Spleen (tissue), 11 donors: ENCODE data around the gene TMEM134. TPM values are rescaled to one million over a fixed set of nuclear protein-coding genes. Genes with fewer than 3 reads are reported as not detected.

ENCODE experiments used
- DNase-seq: peaks from one replicate; pipeline ENCODE4 v3.0.0-alpha.2; 2020
- H3K27ac ChIP-seq, 8 donors: fragments of 200-600 bp; sonication (generic) in 7 of 8; 1 replicate in 4 of 8; 2 replicates in 4 of 8; pipeline versions ENCODE4 v1.5.0 to v1.8.0; 2016 to 2021; ENCODE audit warnings: inconsistent platforms in 4 of 8, mild to moderate bottlenecking in 4 of 8, moderate library complexity in 1 of 8
- H3K27me3 ChIP-seq, 7 donors: fragments of 200-600 bp; sonication (generic) in 6 of 7; replicated peaks in 1 of 7; 1 replicate in 4 of 7; 2 replicates in 3 of 7; pipeline versions ENCODE4 v1.5.0 to v1.8.0; 2016 to 2021; ENCODE audit warnings: inconsistent platforms in 3 of 7, mild to moderate bottlenecking in 1 of 7
- H3K36me3 ChIP-seq, 6 donors: fragments of 200-600 bp; sonication (generic) in 5 of 6; 1 replicate in 4 of 6; 2 replicates in 2 of 6; pipeline versions ENCODE4 v1.5.0 to v1.8.0; 2016 to 2021; ENCODE audit warnings: inconsistent platforms in 2 of 6
- H3K4me1 ChIP-seq, 6 donors: fragments of 200-600 bp; sonication (generic) in 5 of 6; 1 replicate in 3 of 6; 2 replicates in 3 of 6; pipeline versions ENCODE4 v1.5.0 to v1.8.0; 2016 to 2021; ENCODE audit warnings: inconsistent platforms in 3 of 6
- H3K4me3 ChIP-seq, 8 donors: fragments of 200-600 bp; sonication (generic) in 7 of 8; 1 replicate in 4 of 8; 2 replicates in 4 of 8; pipeline versions ENCODE4 v1.5.0 to v1.8.0; 2016 to 2021; ENCODE audit warnings: inconsistent platforms in 4 of 8, mild to moderate bottlenecking in 4 of 8, moderate library complexity in 2 of 8
- H3K9me3 ChIP-seq, 8 donors: fragments of 200-600 bp; sonication (generic) in 7 of 8; 1 replicate in 4 of 8; 2 replicates in 4 of 8; pipeline versions ENCODE4 v1.5.0 to v1.8.0; 2016 to 2021; ENCODE audit warnings: inconsistent platforms in 4 of 8
- POLR2A ChIP-seq, 3 donors: fragments of 450-650 bp; IDR thresholded peaks; one replicate each; pipeline ENCODE4 v1.5.1; 2017; ENCODE audit warnings: antibody characterized with exemption in 3 of 3, mild to moderate bottlenecking in 1 of 3
- POLR2AphosphoS5 ChIP-seq, 3 donors: sonication (generic); formaldehyde crosslinking; IDR thresholded peaks; one replicate each; pipeline ENCODE4 v1.5.1; 2017; ENCODE audit warnings: antibody characterized with exemption in 3 of 3
- WGBS, 5 donors: extraction: QIAGEN DNeasy Blood & Tissue Kit in 3 of 5; methylation state at CpG; one replicate each; pipeline versions ENCODE4 v1.1.5 to v1.1.7; 2013 to 2018; 5-methylcytosine and 5-hydroxymethylcytosine counted together
- intact Hi-C: fragments of 100-400 bp; cut with DNase I; formaldehyde crosslinking; loops from one replicate; pipeline ENCODE4 v1.15.0; 2023; ENCODE audit warnings: low total_unique reads
- polyA plus RNA-seq, 3 donors: library from polyadenylated mRNA; stranded (reverse); fragments of 200-250 nt; gene quantifications; one replicate each; pipeline ENCODE4 v1.2.1, GENCODE V29; 2013
- total RNA-seq, 7 donors: library from RNA; depleted of rRNA in 3 of 7; stranded (reverse); fragments of >200 nt in 3 of 7; fragmentation: NEBNext Ultra II Directional in 4 of 7; extraction: Animal tissue kit (Norgen Biotek cat#: 25700) in 4 of 7; gene quantifications; one replicate each; pipeline versions ENCODE4 v1.1.0 to v1.2.1, GENCODE V29; 2016 to 2021
- TF ChIP-seq, protein P1 (sequence below), 11 experiments: fragments of 200-600 bp in 7 of 11; fragments of 450-650 bp in 4 of 11; sonication (generic) in 4 of 11; IDR thresholded peaks in 8 of 11; conservative IDR thresholded peaks in 3 of 11; 1 replicate in 7 of 11; 2 replicates in 4 of 11; pipeline versions ENCODE4 v1.4.0 to v1.8.0; 2016 to 2021; ENCODE audit warnings: antibody characterized with exemption in 11 of 11, inconsistent platforms in 4 of 11, mild to moderate bottlenecking in 1 of 11
- donor health status: healthy with polysubstance abuse.
- donor health status: DM: no; HTN: no; CAD: no; lungs with moderate emphysema.
- donor health status: DM: no; HTN: no; CAD: no.
- donor health status: Bipolar disorder and iron deficiency.
- donor health status: healthy.
- donor health status: DM: no; HTN: no; CAD: no.
- donor health status: DM: yes; HTN: yes; CAD: no.

TMEM134 gene
- total and polyA plus RNA-seq, 10 donors, result 48.5 to 192 (median 94.8) TPM

DNA sequence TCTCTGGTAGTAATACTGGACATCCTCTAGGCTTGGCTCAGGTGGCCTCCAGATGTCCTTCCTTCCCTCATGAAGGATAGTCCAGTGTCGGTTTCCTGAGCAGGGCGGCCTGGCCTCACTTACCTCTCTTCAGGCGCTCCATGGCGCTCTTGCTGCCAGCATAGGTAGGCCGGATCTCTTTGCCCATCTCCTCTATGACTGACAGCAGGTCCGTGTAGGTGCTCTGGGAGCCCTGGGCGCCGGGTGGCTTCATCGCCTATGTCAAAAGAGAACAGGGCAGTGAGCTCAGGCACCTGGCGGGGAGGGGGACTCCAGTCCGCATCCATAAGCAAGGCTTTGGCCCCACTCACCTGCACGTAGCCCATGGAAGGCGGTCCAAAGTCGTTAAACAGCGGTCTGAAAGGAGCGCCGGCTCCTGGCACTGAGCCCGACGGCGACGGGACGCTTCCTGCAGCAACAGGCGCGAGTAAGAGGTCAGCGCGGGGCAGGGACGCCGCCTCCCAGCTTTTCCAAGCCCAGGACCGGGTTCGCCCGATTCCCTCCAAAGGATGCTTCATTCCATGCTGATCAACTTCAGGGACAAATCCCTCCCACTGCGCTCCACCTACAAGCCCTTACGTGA is 38.3 kb upstream of the TMEM134 start:
- WGBS, 5 donors, result 29 to 44% (median 32%) methylated on average over 27 to 33 of the region's 33 CpGs
- Histone ChIP-seq H3K27me3 (peaks cover 0 to 29% (median 0%) of the 10 kb centered on the region in 7 donors), H3K4me1 (peaks cover 32 to 65% (median 56%) of the 10 kb centered on the region in 6 donors), H3K36me3 (peaks cover 0 to 22% (median 3%) of the 10 kb centered on the region in 6 donors), H3K27ac (peak overlapping the region; percentile 97 to 100 (median 98)), H3K9me3 (no peaks in the 10 kb centered on the region), H3K4me3 (peak overlapping the region; percentile 63 to 97 (median 86))
- intact Hi-C loops, result loop anchor here (5.0 kb wide), 1 partner anchor 110 kb away; no protein-coding TSS in a partner anchor
- no peak for TF ChIP-seq POLR2A (IDR thresholded peaks at IDR 0.05)
- TF ChIP-seq POLR2AphosphoS5 (IDR thresholded peaks at IDR 0.05), result no peak
- TF ChIP-seq, protein P1, sequence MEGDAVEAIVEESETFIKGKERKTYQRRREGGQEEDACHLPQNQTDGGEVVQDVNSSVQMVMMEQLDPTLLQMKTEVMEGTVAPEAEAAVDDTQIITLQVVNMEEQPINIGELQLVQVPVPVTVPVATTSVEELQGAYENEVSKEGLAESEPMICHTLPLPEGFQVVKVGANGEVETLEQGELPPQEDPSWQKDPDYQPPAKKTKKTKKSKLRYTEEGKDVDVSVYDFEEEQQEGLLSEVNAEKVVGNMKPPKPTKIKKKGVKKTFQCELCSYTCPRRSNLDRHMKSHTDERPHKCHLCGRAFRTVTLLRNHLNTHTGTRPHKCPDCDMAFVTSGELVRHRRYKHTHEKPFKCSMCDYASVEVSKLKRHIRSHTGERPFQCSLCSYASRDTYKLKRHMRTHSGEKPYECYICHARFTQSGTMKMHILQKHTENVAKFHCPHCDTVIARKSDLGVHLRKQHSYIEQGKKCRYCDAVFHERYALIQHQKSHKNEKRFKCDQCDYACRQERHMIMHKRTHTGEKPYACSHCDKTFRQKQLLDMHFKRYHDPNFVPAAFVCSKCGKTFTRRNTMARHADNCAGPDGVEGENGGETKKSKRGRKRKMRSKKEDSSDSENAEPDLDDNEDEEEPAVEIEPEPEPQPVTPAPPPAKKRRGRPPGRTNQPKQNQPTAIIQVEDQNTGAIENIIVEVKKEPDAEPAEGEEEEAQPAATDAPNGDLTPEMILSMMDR (IDR thresholded peaks at IDR 0.05 in 8 of 11, conservative IDR thresholded peaks at IDR 0.05 in 3 of 11), result no peak
- DNase-seq, result no peak

DNA sequence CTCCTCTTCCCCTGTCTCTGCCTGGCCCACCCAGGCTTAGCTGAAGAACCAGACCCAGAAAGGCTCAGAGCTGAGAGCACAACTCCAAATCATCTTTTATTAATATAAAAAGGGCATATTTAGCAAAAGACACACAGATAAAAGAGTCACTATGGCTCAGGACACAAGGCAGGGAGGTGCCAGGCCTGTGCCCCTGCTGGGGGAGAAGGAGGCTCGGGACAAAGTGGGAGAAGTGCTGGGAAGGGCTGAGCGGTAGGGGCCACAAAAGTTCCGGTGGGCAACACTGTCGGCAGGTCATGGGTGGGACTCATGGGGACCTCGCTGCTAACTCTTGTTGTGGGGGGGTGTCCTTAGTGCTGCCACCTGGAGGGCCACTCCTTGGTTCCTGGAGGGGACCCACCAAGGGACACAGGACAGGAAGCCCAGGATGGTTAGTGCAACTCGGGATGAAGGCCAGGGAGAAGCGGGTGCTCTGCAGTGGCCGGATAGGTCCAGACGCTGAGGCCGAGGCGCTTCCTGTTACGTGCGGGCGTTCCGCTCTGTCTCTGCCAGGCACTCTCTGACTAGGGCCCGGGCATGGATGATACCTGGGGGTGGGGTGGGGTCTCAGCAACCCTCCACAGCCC is 37.5 kb upstream of the TMEM134 start:
- Histone ChIP-seq H3K27me3 (peaks cover 0 to 23% (median 0%) of the 10 kb centered on the region in 7 donors), H3K36me3 (peaks cover 0 to 30% (median 12%) of the 10 kb centered on the region in 6 donors), H3K27ac (peak overlapping the region; percentile 75 to 99 (median 98)), H3K4me3 (peak overlapping the region in 6 of 8 donors; percentile 67 to 97 (median 86)), H3K9me3 (no peaks in the 10 kb centered on the region), H3K4me1 (peaks cover 32 to 72% (median 57%) of the 10 kb centered on the region in 6 donors)
- 68 to 89% (median 84%) methylated on average over 16 of the region's 16 CpGs for WGBS, 5 donors
- TF ChIP-seq POLR2A (IDR thresholded peaks at IDR 0.05) (no peak), POLR2AphosphoS5 (IDR thresholded peaks at IDR 0.05) (no peak)
- TF ChIP-seq, protein P1 (IDR thresholded peaks at IDR 0.05 in 8 of 11, conservative IDR thresholded peaks at IDR 0.05 in 3 of 11), result peak in 6 of 11 experiments; percentile 8 to 71 (median 47)
- intact Hi-C loops, result loop anchor here (5.0 kb wide), 1 partner anchor 109 kb away; no protein-coding TSS in a partner anchor
- no peak for DNase-seq

GRCh38 chr11:67505605-67506396 is 36.8 kb upstream of the TMEM134 start:
- H3K4me1 ChIP-seq, result peaks cover 32 to 80% (median 60%) of the 10 kb centered on the region in 6 donors
- H3K27me3 ChIP-seq, result peaks cover 0 to 23% (median 0%) of the 10 kb centered on the region in 7 donors
- H3K4me3 ChIP-seq, result peak overlapping the region; percentile 67 to 97 (median 87)
- peaks cover 0 to 38% (median 16%) of the 10 kb centered on the region in 6 donors for H3K36me3 ChIP-seq
- peak; percentile 84 to 92 (median 85) for TF ChIP-seq POLR2AphosphoS5 (IDR thresholded peaks at IDR 0.05)
- TF ChIP-seq POLR2A (IDR thresholded peaks at IDR 0.05), result no peak
- TF ChIP-seq, protein P1 (IDR thresholded peaks at IDR 0.05 in 8 of 11, conservative IDR thresholded peaks at IDR 0.05 in 3 of 11), result peak; percentile 96 to 99 (median 97)
- 0 to 14% (median 9%) methylated on average over 7 to 17 of the region's 17 CpGs for WGBS, 5 donors
- intact Hi-C loops, result loop anchor here (5.0 kb wide), 1 partner anchor 108 kb away; no protein-coding TSS in a partner anchor
- H3K9me3 ChIP-seq, result no peaks in the 10 kb centered on the region
- peak overlapping the region; percentile 75 to 99 (median 98) for H3K27ac ChIP-seq
- DNase-seq, result peak; percentile 97
